ENCODE measurements around the gene ACTG2. TPM values are rescaled to one million over a fixed set of nuclear protein-coding genes. Genes with fewer than 3 reads are reported as not detected.

Gene ACTG2
- total RNA-seq, 1 donor: 59.6 TPM

- H3K4me3 ChIP-seq (ENCODE audit: low read depth, low read length): no peak overlapping the region
- no peak for DNase-seq (ENCODE audit: low read depth)
- TF ChIP-seq CTCF (IDR thresholded peaks at IDR 0.05; ENCODE audit: insufficient read depth, low read depth, low read length): no peak
These were observed 71.4 kb downstream of the ACTG2 start for GRCh38 chr2:73964223-73964622.

- DNase-seq (ENCODE audit: low read depth): no peak
- TF ChIP-seq CTCF (IDR thresholded peaks at IDR 0.05; ENCODE audit: insufficient read depth, low read depth, low read length): no peak
- H3K4me3 ChIP-seq (ENCODE audit: low read depth, low read length): no peak overlapping the region
These were observed 72.2 kb downstream of the ACTG2 start for GRCh38 chr2:73965053-73965452.

- no peak overlapping the region for H3K4me3 ChIP-seq (ENCODE audit: low read depth, low read length)
- DNase-seq (ENCODE audit: low read depth): no peak
- TF ChIP-seq CTCF (IDR thresholded peaks at IDR 0.05; ENCODE audit: insufficient read depth, low read depth, low read length): no peak
These were observed 75.6 kb downstream of the ACTG2 start for GRCh38 chr2:73968357-73968937.

GRCh38 chr2:73969356-73969755 is 76.5 kb downstream of the ACTG2 start:
- no peak overlapping the region for H3K4me3 ChIP-seq (ENCODE audit: low read depth, low read length)
- no peak for TF ChIP-seq CTCF (IDR thresholded peaks at IDR 0.05; ENCODE audit: insufficient read depth, low read depth, low read length)
- peak; percentile 75 for DNase-seq (ENCODE audit: low read depth)

Small RNA genes within 50 kb of the gene (small RNA-seq; reads per million reads assigned to genes)
- not detected for gene RNA5SP97

Other genes starting within 250 kb of the ACTG2 start
- 20.6 and 22.9 TPM in 2 replicates for gene TPRKB, start 155.7 kb upstream of the ACTG2 start, total RNA-seq
- gene DUSP11, start 112.9 kb upstream of the ACTG2 start, total RNA-seq: 31.2 and 38.4 TPM in 2 replicates
- not detected in 2 replicates for gene C2orf78, start 108.8 kb upstream of the ACTG2 start, total RNA-seq
- gene STAMBP, start 64.0 kb upstream of the ACTG2 start, total RNA-seq: 22.9 and 28.5 TPM in 2 replicates
- gene DGUOK, start 33.9 kb downstream of the ACTG2 start, total RNA-seq: 73.8 and 81.2 TPM in 2 replicates
- gene TET3, start 91.9 kb downstream of the ACTG2 start, total RNA-seq: 5.6 and 7.7 TPM in 2 replicates

Measured in fibroblast of villous mesenchyme (primary cell).